ENCODE measurements around the gene LRRC2.

- TF ChIP-seq CTCF (IDR thresholded peaks at IDR 0.05; ENCODE audit: low read depth, low read length) (no peak), EZH2phosphoT487 (IDR thresholded peaks at IDR 0.05; ENCODE audit: low read depth) (no peak)
Observed at GRCh38 chr3:46576386-46576785, 10.3 kb upstream of the LRRC2 start.

Measured in OCI-LY3 (cell line).